ENCODE measurements around the gene PITX1. TPM values are rescaled to one million over a fixed set of nuclear protein-coding genes. Genes with fewer than 3 reads are reported as not detected.
"Not testable (repeated sequence)": the region's sequence is repeated elsewhere in the genome, so short reads cannot be mapped to it uniquely, and the experiment has no call there.

Gene PITX1
- total RNA-seq, 2 donors from 2014 or later: not detected

DNA sequence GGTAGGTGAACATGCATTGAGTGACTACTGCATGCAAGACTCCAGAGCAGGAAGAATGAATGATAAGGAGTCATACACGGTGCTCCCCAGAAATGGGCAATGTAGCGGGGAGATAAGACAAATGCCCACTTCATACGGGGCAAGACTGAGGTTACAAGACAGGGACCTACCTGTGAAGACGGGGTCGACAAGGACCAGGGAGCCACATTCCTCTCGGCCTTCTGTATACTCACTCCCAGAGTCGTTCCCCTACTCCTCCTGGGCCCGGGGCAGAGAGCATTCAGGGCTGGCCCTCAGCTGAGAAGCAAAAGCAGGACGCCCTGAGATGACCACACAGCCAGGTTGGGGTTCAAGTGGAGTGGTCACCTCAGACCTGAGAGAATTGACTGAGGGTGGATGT is 26.7 kb downstream of the PITX1 start:
- no peak overlapping the region for H3K27ac ChIP-seq
- H3K9me3 ChIP-seq: no peaks in the 10 kb centered on the region
- no peak for DNase-seq
- WGBS, 2 donors: 90% methylated on average over 8 to 9 of the region's 9 CpGs
- ATAC-seq: no peak
- no peak overlapping the region for H3K4me3 ChIP-seq
- no peaks in the 10 kb centered on the region for H3K27me3 ChIP-seq
- TF ChIP-seq, protein P1, sequence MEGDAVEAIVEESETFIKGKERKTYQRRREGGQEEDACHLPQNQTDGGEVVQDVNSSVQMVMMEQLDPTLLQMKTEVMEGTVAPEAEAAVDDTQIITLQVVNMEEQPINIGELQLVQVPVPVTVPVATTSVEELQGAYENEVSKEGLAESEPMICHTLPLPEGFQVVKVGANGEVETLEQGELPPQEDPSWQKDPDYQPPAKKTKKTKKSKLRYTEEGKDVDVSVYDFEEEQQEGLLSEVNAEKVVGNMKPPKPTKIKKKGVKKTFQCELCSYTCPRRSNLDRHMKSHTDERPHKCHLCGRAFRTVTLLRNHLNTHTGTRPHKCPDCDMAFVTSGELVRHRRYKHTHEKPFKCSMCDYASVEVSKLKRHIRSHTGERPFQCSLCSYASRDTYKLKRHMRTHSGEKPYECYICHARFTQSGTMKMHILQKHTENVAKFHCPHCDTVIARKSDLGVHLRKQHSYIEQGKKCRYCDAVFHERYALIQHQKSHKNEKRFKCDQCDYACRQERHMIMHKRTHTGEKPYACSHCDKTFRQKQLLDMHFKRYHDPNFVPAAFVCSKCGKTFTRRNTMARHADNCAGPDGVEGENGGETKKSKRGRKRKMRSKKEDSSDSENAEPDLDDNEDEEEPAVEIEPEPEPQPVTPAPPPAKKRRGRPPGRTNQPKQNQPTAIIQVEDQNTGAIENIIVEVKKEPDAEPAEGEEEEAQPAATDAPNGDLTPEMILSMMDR (IDR thresholded peaks at IDR 0.05): no peak
- TF ChIP-seq POLR2A (IDR thresholded peaks at IDR 0.05): no peak
- no peaks in the 10 kb centered on the region for H3K4me1 ChIP-seq
- no peaks in the 10 kb centered on the region for H3K36me3 ChIP-seq (replicated peaks in 1 of 2; ENCODE audit: insufficient read depth in 1 of 2, low read depth in 2 of 2)
- intact Hi-C loops (cut with DNase I): no loop called here

DNA sequence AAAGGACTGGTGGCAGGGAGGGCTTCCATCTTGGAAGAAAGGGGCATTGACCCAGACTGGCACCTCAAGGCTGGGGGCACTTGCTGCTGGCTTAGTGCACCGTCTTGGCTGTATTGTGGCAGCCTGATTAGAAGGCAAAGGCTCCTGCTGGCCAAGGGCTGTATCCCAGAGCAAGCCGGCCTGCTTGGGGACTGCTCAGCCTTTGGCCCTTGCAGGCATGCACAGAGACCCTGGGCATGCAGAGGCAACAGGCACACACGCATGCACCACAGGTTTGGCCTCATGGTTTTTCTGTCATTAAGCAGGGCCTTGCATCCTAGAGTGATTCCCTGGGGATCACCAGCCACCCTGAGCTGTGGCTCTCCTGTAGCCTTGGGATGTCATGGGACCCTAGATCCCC is 29.0 kb downstream of the PITX1 start:
- Histone ChIP-seq H3K9me3 (no peaks in the 10 kb centered on the region), H3K4me3 (no peak overlapping the region), H3K36me3 (replicated peaks in 1 of 2; ENCODE audit: insufficient read depth in 1 of 2, low read depth in 2 of 2) (no peaks in the 10 kb centered on the region), H3K27ac (no peak overlapping the region), H3K4me1 (no peaks in the 10 kb centered on the region), H3K27me3 (no peaks in the 10 kb centered on the region)
- no peak for TF ChIP-seq POLR2A (IDR thresholded peaks at IDR 0.05)
- TF ChIP-seq, protein P1 (IDR thresholded peaks at IDR 0.05): no peak
- WGBS, 2 donors: 76 to 88% methylated on average over 1 to 3 of the region's 3 CpGs
- DNase-seq (no peak), ATAC-seq (no peak)
- intact Hi-C loops (cut with DNase I): no loop called here

DNA sequence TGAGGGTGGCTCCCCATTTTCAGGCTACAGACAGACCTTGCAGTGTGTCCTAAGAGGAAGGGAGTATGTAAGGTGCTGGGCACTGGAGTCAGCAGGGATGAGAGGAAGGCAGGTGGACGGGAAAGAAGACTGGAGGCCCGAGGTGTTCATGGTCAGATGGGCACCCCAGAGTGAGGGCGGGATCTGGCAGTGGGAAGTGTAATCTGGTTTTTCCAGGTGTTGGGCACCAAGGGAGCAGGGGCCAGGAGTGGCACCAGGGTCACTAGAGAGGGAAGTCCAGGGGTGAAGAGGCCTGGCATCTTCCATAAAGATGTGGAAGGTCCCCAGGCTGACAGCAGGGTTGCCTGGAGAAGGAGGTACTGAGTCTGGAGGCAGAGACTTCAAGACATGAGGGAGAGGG is 29.7 kb downstream of the PITX1 start:
- TF ChIP-seq, protein P1 (IDR thresholded peaks at IDR 0.05): no peak
- no peak for TF ChIP-seq POLR2A (IDR thresholded peaks at IDR 0.05)
- no peak overlapping the region for H3K4me3 ChIP-seq
- 70 to 78% methylated on average over 3 of the region's 3 CpGs for WGBS, 2 donors
- no peak for ATAC-seq
- H3K36me3 ChIP-seq (replicated peaks in 1 of 2; ENCODE audit: insufficient read depth in 1 of 2, low read depth in 2 of 2): no peaks in the 10 kb centered on the region
- intact Hi-C loops (cut with DNase I): no loop called here
- no peak for DNase-seq
- H3K9me3 ChIP-seq: no peaks in the 10 kb centered on the region
- H3K27me3 ChIP-seq: no peaks in the 10 kb centered on the region
- no peaks in the 10 kb centered on the region for H3K4me1 ChIP-seq
- H3K27ac ChIP-seq: no peak overlapping the region

DNA sequence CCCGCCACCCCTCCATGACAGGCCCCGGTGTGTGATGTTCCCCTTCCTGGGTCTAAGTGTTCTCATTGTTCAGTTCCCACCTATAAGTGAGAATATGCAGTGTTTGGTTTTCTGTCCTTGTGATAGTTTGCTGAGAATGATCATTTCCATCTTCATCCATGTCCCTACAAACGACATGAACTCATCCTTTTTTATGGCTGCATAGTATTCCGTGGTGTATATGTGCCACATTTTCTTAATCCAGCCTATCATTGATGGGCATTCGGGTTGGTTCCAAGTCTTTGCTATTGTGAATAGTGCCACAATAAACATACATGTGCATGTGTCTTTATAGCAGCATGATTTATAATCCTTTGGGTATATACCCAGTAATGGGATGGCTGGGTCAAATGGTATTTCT is 36.0 kb downstream of the PITX1 start:
- H3K27me3 ChIP-seq; intact Hi-C loops (cut with DNase I); H3K27ac ChIP-seq; H3K4me3 ChIP-seq; H3K9me3 ChIP-seq; H3K4me1 ChIP-seq; DNase-seq; H3K36me3 ChIP-seq (replicated peaks in 1 of 2; ENCODE audit: insufficient read depth in 1 of 2, low read depth in 2 of 2); ATAC-seq: not testable (repeated sequence)
- WGBS, 2 donors: 85 to 93% methylated on average over 5 of the region's 5 CpGs

DNA sequence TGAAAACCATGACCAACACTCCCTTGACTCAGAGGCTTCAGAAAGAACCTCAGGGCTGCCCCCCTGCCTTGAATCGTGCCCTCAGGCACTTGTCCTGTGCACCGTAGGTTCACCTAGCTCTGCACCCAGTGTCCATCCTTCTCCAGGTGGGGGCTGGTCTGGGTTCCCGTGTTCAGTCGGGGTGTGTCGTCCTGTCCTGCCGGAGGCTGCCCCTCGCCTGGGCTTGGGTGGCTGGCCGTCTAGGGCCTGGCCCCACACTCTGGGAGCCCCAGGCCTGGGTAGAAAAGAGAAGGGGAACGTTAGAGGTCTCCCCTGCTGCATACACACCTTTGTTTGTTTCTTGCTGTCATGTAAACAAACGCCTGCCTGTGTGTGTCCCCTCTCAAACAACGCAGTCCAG is 37.0 kb downstream of the PITX1 start:
- no peaks in the 10 kb centered on the region for H3K36me3 ChIP-seq (replicated peaks in 1 of 2; ENCODE audit: insufficient read depth in 1 of 2, low read depth in 2 of 2)
- H3K27me3 ChIP-seq: no peaks in the 10 kb centered on the region
- H3K9me3 ChIP-seq: no peaks in the 10 kb centered on the region
- no peaks in the 10 kb centered on the region for H3K4me1 ChIP-seq
- intact Hi-C loops (cut with DNase I): no loop called here
- no peak overlapping the region for H3K27ac ChIP-seq
- ATAC-seq: no peak
- H3K4me3 ChIP-seq: no peak overlapping the region
- TF ChIP-seq, protein P1 (IDR thresholded peaks at IDR 0.05): no peak
- no peak for TF ChIP-seq POLR2A (IDR thresholded peaks at IDR 0.05)
- no peak for DNase-seq
- WGBS, 2 donors: 58 to 77% methylated on average over 4 to 10 of the region's 11 CpGs
